H7 (cell line): ENCODE data around the gene CNKSR3. TPM values are rescaled to one million over a fixed set of nuclear protein-coding genes. Genes with fewer than 3 reads are reported as not detected.
A peak's percentile ranks its signal among the peaks of the same experiment; 100 is the strongest.
"Not testable (repeated sequence)": the region's sequence is repeated elsewhere in the genome, so short reads cannot be mapped to it uniquely, and the experiment has no call there.

ENCODE experiments used
- DNase-seq: peaks from one replicate; pipeline ENCODE4 v3.0.0; 2012
- H3K27me3 ChIP-seq: 2 replicates; pipeline ENCODE4 v1.6.0; 2011; ENCODE audit warnings: mild to moderate bottlenecking, low read length; ENCODE audit not compliant: control insufficient read depth, insufficient read depth
- H3K36me3 ChIP-seq: replicated peaks from 2 replicates; pipeline ENCODE4 v1.5.1; 2011; ENCODE audit warnings: low read length; ENCODE audit not compliant: control insufficient read depth, insufficient read depth
- H3K4me3 ChIP-seq: 2 replicates; pipeline ENCODE4 v1.5.1; 2011; ENCODE audit warnings: low read depth, mild to moderate bottlenecking, control low read depth, low read length, moderate library complexity; ENCODE audit not compliant: insufficient read depth
- total RNA-seq: library from RNA; depleted of rRNA; stranded (reverse); fragments of >200 nt; shearing (Covaris generic); gene quantifications from 2 replicates; pipeline ENCODE4 v1.2.3, GENCODE V29; 2014; rRNA removed

Gene CNKSR3
- total RNA-seq, result 8.7 and 8.8 TPM in 2 replicates

- H3K36me3 ChIP-seq, result no peaks in the 10 kb centered on the region
- H3K4me3 ChIP-seq, result peak within 1 kb of the TSS; percentile 79
- DNase-seq, result peak; percentile 95
- peaks cover 26% of the 10 kb centered on the region for H3K27me3 ChIP-seq
Observed at GRCh38 chr6:154510144-154510905, at the start of gene CNKSR3. Gene CNKSR3, minus strand, starts transcription at chr6:154510685. Its CDS starts 571 bp downstream, at chr6:154510114.

GRCh38 chr6:154558984-154559383 is 48.5 kb upstream of the CNKSR3 start:
- Histone ChIP-seq H3K4me3 (no peak overlapping the region), H3K27me3 (no peaks in the 10 kb centered on the region), H3K36me3 (no peaks in the 10 kb centered on the region)
- DNase-seq, result no peak

GRCh38 chr6:154558513-154558912 is 48.0 kb upstream of the CNKSR3 start:
- no peaks in the 10 kb centered on the region for H3K27me3 ChIP-seq
- no peaks in the 10 kb centered on the region for H3K36me3 ChIP-seq
- DNase-seq, result no peak
- H3K4me3 ChIP-seq, result no peak overlapping the region

- no peak overlapping the region for H3K4me3 ChIP-seq
- no peaks in the 10 kb centered on the region for H3K27me3 ChIP-seq
- H3K36me3 ChIP-seq, result no peaks in the 10 kb centered on the region
- DNase-seq, result peak; percentile 18
Observed at GRCh38 chr6:154555073-154555677, 44.7 kb upstream of the CNKSR3 start.

GRCh38 chr6:154554491-154554890 is 44.0 kb upstream of the CNKSR3 start:
- Histone ChIP-seq H3K27me3 (no peaks in the 10 kb centered on the region), H3K4me3 (no peak overlapping the region), H3K36me3 (no peaks in the 10 kb centered on the region)
- no peak for DNase-seq

GRCh38 chr6:154550779-154551178 is 40.3 kb upstream of the CNKSR3 start:
- no peak overlapping the region for H3K4me3 ChIP-seq
- no peak for DNase-seq
- H3K36me3 ChIP-seq, result no peaks in the 10 kb centered on the region
- no peaks in the 10 kb centered on the region for H3K27me3 ChIP-seq

- no peaks in the 10 kb centered on the region for H3K36me3 ChIP-seq
- no peak overlapping the region for H3K4me3 ChIP-seq
- H3K27me3 ChIP-seq, result peaks cover 3% of the 10 kb centered on the region; the same call in 1 of the 2 replicates
- DNase-seq, result no peak
Observed at GRCh38 chr6:154549179-154549578, 38.7 kb upstream of the CNKSR3 start.

GRCh38 chr6:154548130-154548830 is 37.8 kb upstream of the CNKSR3 start:
- Histone ChIP-seq H3K27me3 (peaks cover 8% of the 10 kb centered on the region; the same call in 1 of the 2 replicates), H3K36me3 (no peaks in the 10 kb centered on the region), H3K4me3 (no peak overlapping the region)
- no peak for DNase-seq

GRCh38 chr6:154543628-154544027 is 33.1 kb upstream of the CNKSR3 start:
- Histone ChIP-seq H3K27me3 (peaks cover 14% of the 10 kb centered on the region; the same call in 1 of the 2 replicates), H3K4me3 (no peak overlapping the region), H3K36me3 (no peaks in the 10 kb centered on the region)
- DNase-seq, result no peak

- no peak overlapping the region for H3K4me3 ChIP-seq
- peak; percentile 76 for DNase-seq
Observed at GRCh38 chr6:154542747-154543146, 32.3 kb upstream of the CNKSR3 start.

GRCh38 chr6:154541837-154542236 is 31.4 kb upstream of the CNKSR3 start:
- DNase-seq, H3K4me3 ChIP-seq, H3K36me3 ChIP-seq: not testable (repeated sequence)
- peaks cover 14% of the 10 kb centered on the region; the same call in 1 of the 2 replicates for H3K27me3 ChIP-seq

More at GRCh38 chr6:154542747-154543146, 32.3 kb upstream of the CNKSR3 start:
- Histone ChIP-seq H3K27me3 (peaks cover 14% of the 10 kb centered on the region; the same call in 1 of the 2 replicates), H3K36me3 (no peaks in the 10 kb centered on the region)

- no peak for DNase-seq
- Histone ChIP-seq H3K27me3 (peaks cover 12% of the 10 kb centered on the region; the same call in 1 of the 2 replicates), H3K4me3 (no peak overlapping the region), H3K36me3 (no peaks in the 10 kb centered on the region)
Observed at GRCh38 chr6:154539593-154540269, 29.2 kb upstream of the CNKSR3 start.

- no peak for DNase-seq
- no peak overlapping the region for H3K4me3 ChIP-seq
- H3K27me3 ChIP-seq, result peaks cover 10% of the 10 kb centered on the region; the same call in 1 of the 2 replicates
- H3K36me3 ChIP-seq, result no peaks in the 10 kb centered on the region
Observed at GRCh38 chr6:154538640-154539191, 28.2 kb upstream of the CNKSR3 start.
